ENCODE results near the gene CACHD1.

The CACHD1 gene

GRCh38 chr1:64469977-64470664, at the start of gene CACHD1:
TSS of gene CACHD1 (plus strand) at chr1:64470129. CDS start at chr1:64470745, 616 bp downstream.
- peak; percentile 90 for DNase-seq

GRCh38 chr1:64421377-64421776, 48.6 kb upstream of the CACHD1 start:
- no peak for DNase-seq

- DNase-seq = no peak
These were observed 46.4 kb upstream of the CACHD1 start for GRCh38 chr1:64423526-64423925.

GRCh38 chr1:64424412-64424811, 45.5 kb upstream of the CACHD1 start:
- DNase-seq = no peak

- DNase-seq = no peak
These were observed 44.4 kb upstream of the CACHD1 start for GRCh38 chr1:64425521-64425920.

- DNase-seq = no peak
These were observed 43.2 kb upstream of the CACHD1 start for GRCh38 chr1:64426681-64427080.

- no peak for DNase-seq
These were observed 42.0 kb upstream of the CACHD1 start for GRCh38 chr1:64427879-64428278.

GRCh38 chr1:64433308-64433707, 36.6 kb upstream of the CACHD1 start:
- DNase-seq = no peak

- DNase-seq = no peak
These were observed 36.2 kb upstream of the CACHD1 start for GRCh38 chr1:64433747-64434146.

- no peak for DNase-seq
These were observed 34.9 kb upstream of the CACHD1 start for GRCh38 chr1:64435000-64435399.

GRCh38 chr1:64437453-64437852, 32.5 kb upstream of the CACHD1 start:
- DNase-seq = no peak

- no peak for DNase-seq
These were observed 29.6 kb upstream of the CACHD1 start for GRCh38 chr1:64440183-64440826.

- no peak for DNase-seq
These were observed 18.5 kb upstream of the CACHD1 start for GRCh38 chr1:64451440-64451839.

- no peak for DNase-seq
These were observed 16.2 kb upstream of the CACHD1 start for GRCh38 chr1:64453688-64454087.

GRCh38 chr1:64458915-64459314, 11.0 kb upstream of the CACHD1 start:
- no peak for DNase-seq

GRCh38 chr1:64459743-64460142, 10.2 kb upstream of the CACHD1 start:
- no peak for DNase-seq

GRCh38 chr1:64466033-64466432, 3.9 kb upstream of the CACHD1 start:
- no peak for DNase-seq

- DNase-seq = no peak
These were observed 583 bp upstream of the CACHD1 start for GRCh38 chr1:64469116-64469976.

GRCh38 chr1:64470665-64471217, 812 bp downstream of the CACHD1 start:
- peak; percentile 65 for DNase-seq

GRCh38 chr1:64471218-64472039, 1.5 kb downstream of the CACHD1 start:
- DNase-seq = peak; percentile 64

GRCh38 chr1:64472040-64472376, 2.1 kb downstream of the CACHD1 start:
- DNase-seq = no peak

GRCh38 chr1:64472805-64473204, 2.9 kb downstream of the CACHD1 start:
- DNase-seq = no peak

GRCh38 chr1:64473367-64473766, 3.4 kb downstream of the CACHD1 start:
- no peak for DNase-seq

Measured in femur (tissue), 1 donor.